ENCODE measurements around the gene TCTN3.
"Not testable (repeated sequence)": the region's sequence is repeated elsewhere in the genome, so short reads cannot be mapped to it uniquely, and the experiment has no call there.

Gene TCTN3

GRCh38 chr10:95693668-95694534 lies at the start of gene TCTN3:
TSS of gene TCTN3 (minus strand) at chr10:95693927. CDS start at chr10:95693899, 28 bp downstream.
- DNase-seq: peak; percentile 98

- no peak for DNase-seq
Observed at GRCh38 chr10:95742962-95743535, 49.3 kb upstream of the TCTN3 start.

- DNase-seq: peak; percentile 79
Observed at GRCh38 chr10:95742485-95742884, 48.8 kb upstream of the TCTN3 start.

- peak; percentile 27 for DNase-seq
Observed at GRCh38 chr10:95741807-95742467, 48.2 kb upstream of the TCTN3 start.

GRCh38 chr10:95739056-95739455 lies 45.3 kb upstream of the TCTN3 start:
- no peak for DNase-seq

GRCh38 chr10:95732907-95733306 lies 39.2 kb upstream of the TCTN3 start:
- not testable (repeated sequence) for DNase-seq

- no peak for DNase-seq
Observed at GRCh38 chr10:95730233-95730632, 36.5 kb upstream of the TCTN3 start.

- no peak for DNase-seq
Observed at GRCh38 chr10:95729323-95730055, 35.8 kb upstream of the TCTN3 start.

- no peak for DNase-seq
Observed at GRCh38 chr10:95728526-95728925, 34.8 kb upstream of the TCTN3 start.

GRCh38 chr10:95722496-95722895 lies 28.8 kb upstream of the TCTN3 start:
- DNase-seq: not testable (repeated sequence)

- not testable (repeated sequence) for DNase-seq
Observed at GRCh38 chr10:95720745-95721144, 27.0 kb upstream of the TCTN3 start.

GRCh38 chr10:95716866-95717265 lies 23.1 kb upstream of the TCTN3 start:
- no peak for DNase-seq

GRCh38 chr10:95716466-95716865 lies 22.7 kb upstream of the TCTN3 start:
- DNase-seq: no peak

- no peak for DNase-seq
Observed at GRCh38 chr10:95711492-95711891, 17.8 kb upstream of the TCTN3 start.

GRCh38 chr10:95706990-95707389 lies 13.3 kb upstream of the TCTN3 start:
- no peak for DNase-seq

GRCh38 chr10:95706573-95706972 lies 12.8 kb upstream of the TCTN3 start:
- no peak for DNase-seq

GRCh38 chr10:95698415-95698814 lies 4.7 kb upstream of the TCTN3 start:
- no peak for DNase-seq

GRCh38 chr10:95697429-95697828 lies 3.7 kb upstream of the TCTN3 start:
- no peak for DNase-seq

GRCh38 chr10:95694665-95695064 lies 938 bp upstream of the TCTN3 start:
- DNase-seq: no peak

- no peak for DNase-seq
Observed at GRCh38 chr10:95693071-95693667, 558 bp downstream of the TCTN3 start.

- DNase-seq: no peak
Observed at GRCh38 chr10:95691281-95691680, 2.4 kb downstream of the TCTN3 start.

- DNase-seq: no peak
Observed at GRCh38 chr10:95688648-95689047, 5.1 kb downstream of the TCTN3 start.

GRCh38 chr10:95683966-95684365 lies 9.8 kb downstream of the TCTN3 start:
- no peak for DNase-seq
